Glutamatergic neuron (in vitro differentiated cells): Measurements from ENCODE around the gene SLC5A12. TPM values are rescaled to one million over a fixed set of nuclear protein-coding genes. Genes with fewer than 3 reads are reported as not detected.

Source experiments
- DNase-seq: peaks from one replicate; pipeline ENCODE4 v3.0.0; 2022
- H3K27ac Mint-ChIP-seq: one replicate; pipeline ENCODE4 v1.8.0; 2020; ENCODE audit warnings: mild to moderate bottlenecking, mixed read lengths, inconsistent platforms; ENCODE audit not compliant: unreplicated experiment
- H3K27me3 Mint-ChIP-seq: one replicate; pipeline ENCODE4 v1.8.0; 2020; ENCODE audit warnings: mild to moderate bottlenecking, moderate library complexity, mixed read lengths, inconsistent platforms; ENCODE audit not compliant: unreplicated experiment
- H3K36me3 Mint-ChIP-seq: one replicate; pipeline ENCODE4 v1.8.0; 2020; ENCODE audit warnings: mild to moderate bottlenecking, mixed read lengths, inconsistent platforms; ENCODE audit not compliant: unreplicated experiment
- H3K4me1 Mint-ChIP-seq: one replicate; pipeline ENCODE4 v1.8.0; 2020; ENCODE audit warnings: mild to moderate bottlenecking, low read depth, mixed read lengths, inconsistent platforms; ENCODE audit not compliant: unreplicated experiment
- H3K4me3 Mint-ChIP-seq: one replicate; pipeline ENCODE4 v1.8.0; 2020; ENCODE audit warnings: mild to moderate bottlenecking, mixed read lengths, inconsistent platforms; ENCODE audit not compliant: unreplicated experiment
- H3K9me3 Mint-ChIP-seq: one replicate; pipeline ENCODE4 v1.8.0; 2020; ENCODE audit warnings: mild to moderate bottlenecking, moderate library complexity, mixed read lengths, inconsistent platforms; ENCODE audit not compliant: unreplicated experiment
- total RNA-seq: library from RNA; stranded (reverse); fragmentation: NEBNext Ultra II Directional; extraction: Animal tissue kit (Norgen Biotek cat#: 25700); gene quantifications from one replicate; pipeline ENCODE4 v1.2.1, GENCODE V29; 2021; ENCODE audit not compliant: unreplicated experiment
- TF ChIP-seq, protein P1 (sequence below): fragments of 200-600 bp; sonication (generic); IDR thresholded peaks from one replicate; pipeline ENCODE4 v1.5.0; 2021; ENCODE audit not compliant: partially characterized antibody, unreplicated experiment

Gene SLC5A12
- total RNA-seq, 1 donor from 2014 or later, result 0.66 TPM

DNA sequence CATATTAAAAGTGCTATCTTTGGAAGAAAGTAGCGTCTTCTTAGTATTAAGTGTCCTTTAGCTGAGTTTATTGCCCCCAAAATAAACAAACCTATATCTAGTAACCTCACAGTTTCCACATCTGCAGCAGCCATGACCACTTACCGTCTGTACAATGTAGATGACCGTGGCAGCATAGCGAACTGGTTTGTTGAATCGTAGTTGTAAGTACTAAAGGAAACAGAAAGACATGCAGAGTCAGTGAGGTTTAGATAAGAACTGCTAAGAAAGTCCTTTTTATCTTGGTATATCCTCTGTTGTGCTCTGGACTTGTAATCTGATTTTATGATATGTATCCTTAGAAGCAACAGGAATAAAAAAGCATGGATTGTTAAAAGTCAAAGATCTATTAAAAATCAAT is 9.4 kb downstream of the SLC5A12 start:
- TF ChIP-seq, protein P1, sequence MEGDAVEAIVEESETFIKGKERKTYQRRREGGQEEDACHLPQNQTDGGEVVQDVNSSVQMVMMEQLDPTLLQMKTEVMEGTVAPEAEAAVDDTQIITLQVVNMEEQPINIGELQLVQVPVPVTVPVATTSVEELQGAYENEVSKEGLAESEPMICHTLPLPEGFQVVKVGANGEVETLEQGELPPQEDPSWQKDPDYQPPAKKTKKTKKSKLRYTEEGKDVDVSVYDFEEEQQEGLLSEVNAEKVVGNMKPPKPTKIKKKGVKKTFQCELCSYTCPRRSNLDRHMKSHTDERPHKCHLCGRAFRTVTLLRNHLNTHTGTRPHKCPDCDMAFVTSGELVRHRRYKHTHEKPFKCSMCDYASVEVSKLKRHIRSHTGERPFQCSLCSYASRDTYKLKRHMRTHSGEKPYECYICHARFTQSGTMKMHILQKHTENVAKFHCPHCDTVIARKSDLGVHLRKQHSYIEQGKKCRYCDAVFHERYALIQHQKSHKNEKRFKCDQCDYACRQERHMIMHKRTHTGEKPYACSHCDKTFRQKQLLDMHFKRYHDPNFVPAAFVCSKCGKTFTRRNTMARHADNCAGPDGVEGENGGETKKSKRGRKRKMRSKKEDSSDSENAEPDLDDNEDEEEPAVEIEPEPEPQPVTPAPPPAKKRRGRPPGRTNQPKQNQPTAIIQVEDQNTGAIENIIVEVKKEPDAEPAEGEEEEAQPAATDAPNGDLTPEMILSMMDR, result no peak
- Mint-ChIP-seq H3K9me3 (no peaks in the 10 kb centered on the region), H3K4me3 (no peak overlapping the region), H3K36me3 (no peaks in the 10 kb centered on the region), H3K27ac (no peak overlapping the region), H3K4me1 (no peaks in the 10 kb centered on the region), H3K27me3 (no peaks in the 10 kb centered on the region)
- no peak for DNase-seq

DNA sequence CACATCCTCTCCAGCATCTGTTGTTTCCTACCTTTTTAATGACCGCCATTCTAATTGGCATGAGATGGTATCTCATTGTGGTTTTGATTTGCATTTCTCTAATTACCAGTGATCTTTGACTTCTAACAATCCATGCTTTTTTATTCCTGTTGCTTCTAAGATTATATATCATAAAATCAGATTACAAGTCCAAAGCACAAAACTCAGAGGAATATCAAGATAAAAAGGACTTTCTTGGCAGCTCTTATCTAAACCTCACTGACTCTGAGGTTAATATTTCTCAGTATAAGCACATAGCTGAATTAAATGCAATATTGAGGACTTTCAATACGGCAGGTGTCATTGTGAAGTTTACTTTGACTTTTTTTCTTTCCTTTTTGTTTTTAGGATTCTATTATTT is 11.4 kb downstream of the SLC5A12 start:
- H3K9me3 Mint-ChIP-seq, result no peaks in the 10 kb centered on the region
- H3K4me1 Mint-ChIP-seq, result peaks cover 3% of the 10 kb centered on the region
- no peaks in the 10 kb centered on the region for H3K36me3 Mint-ChIP-seq
- H3K4me3 Mint-ChIP-seq, result no peak overlapping the region
- no peak overlapping the region for H3K27ac Mint-ChIP-seq
- no peaks in the 10 kb centered on the region for H3K27me3 Mint-ChIP-seq
- TF ChIP-seq, protein P1, result no peak
- DNase-seq, result no peak

DNA sequence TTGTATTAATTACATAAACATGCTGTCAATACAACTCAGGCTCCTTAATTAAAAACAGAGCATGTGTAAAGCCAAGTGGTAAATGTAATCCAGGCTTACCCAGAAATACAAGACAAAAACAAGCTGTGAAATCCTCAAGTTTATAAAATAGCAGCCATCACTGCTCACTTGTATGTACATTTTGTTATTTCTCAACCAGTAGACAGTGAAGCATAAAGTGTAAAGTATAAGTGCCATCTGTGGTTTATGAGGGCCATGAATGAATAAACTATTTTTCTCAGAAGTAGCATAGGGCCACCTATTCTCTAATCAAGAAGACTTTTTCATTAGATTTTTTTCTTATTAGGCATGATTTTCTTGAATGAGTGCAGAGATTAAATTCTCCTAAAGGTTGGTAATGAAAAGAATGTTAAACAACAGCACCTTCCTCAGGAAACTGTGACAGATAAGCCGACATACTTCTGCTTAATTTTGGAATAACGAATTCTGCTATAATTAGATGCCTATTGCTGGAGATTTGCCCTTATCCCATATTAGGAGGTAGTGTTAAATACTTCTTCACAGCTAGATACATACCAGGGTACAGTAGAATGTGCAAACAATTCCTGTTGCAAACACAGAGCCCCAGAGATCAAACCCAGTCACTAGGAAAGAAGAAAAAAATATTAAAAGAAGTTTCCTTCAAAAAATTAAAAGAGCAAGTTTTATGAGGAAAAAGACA is 13.0 kb downstream of the SLC5A12 start:
- TF ChIP-seq, protein P1, result no peak
- Mint-ChIP-seq H3K9me3 (no peaks in the 10 kb centered on the region), H3K4me1 (peaks cover 3% of the 10 kb centered on the region), H3K27ac (no peak overlapping the region), H3K27me3 (no peaks in the 10 kb centered on the region), H3K4me3 (no peak overlapping the region), H3K36me3 (no peaks in the 10 kb centered on the region)
- no peak for DNase-seq

DNA sequence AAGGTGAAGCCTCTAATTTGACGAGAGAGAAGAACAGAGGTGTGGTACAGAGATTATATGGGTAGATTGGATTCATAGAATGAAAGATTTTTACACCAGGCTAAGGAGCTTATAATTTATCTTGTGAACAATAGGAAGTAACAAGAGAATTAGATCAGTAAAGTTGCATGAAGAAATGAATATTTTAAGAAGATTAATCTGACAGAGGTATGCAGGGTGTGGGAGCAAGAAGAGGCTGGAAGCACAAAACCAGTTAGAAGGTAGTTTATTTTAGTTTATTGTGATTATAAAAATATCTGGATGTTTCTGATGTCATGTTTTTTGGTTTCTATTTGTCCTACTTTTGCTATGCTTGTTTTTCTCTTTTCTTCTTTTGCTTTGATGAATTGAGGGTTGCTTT is 15.7 kb downstream of the SLC5A12 start:
- Mint-ChIP-seq H3K4me3 (no peak overlapping the region), H3K36me3 (no peaks in the 10 kb centered on the region), H3K9me3 (peaks cover under 1% of the 10 kb centered on the region), H3K27me3 (peaks cover under 1% of the 10 kb centered on the region), H3K27ac (no peak overlapping the region), H3K4me1 (peaks cover 4% of the 10 kb centered on the region)
- no peak for DNase-seq
- TF ChIP-seq, protein P1, result no peak

DNA sequence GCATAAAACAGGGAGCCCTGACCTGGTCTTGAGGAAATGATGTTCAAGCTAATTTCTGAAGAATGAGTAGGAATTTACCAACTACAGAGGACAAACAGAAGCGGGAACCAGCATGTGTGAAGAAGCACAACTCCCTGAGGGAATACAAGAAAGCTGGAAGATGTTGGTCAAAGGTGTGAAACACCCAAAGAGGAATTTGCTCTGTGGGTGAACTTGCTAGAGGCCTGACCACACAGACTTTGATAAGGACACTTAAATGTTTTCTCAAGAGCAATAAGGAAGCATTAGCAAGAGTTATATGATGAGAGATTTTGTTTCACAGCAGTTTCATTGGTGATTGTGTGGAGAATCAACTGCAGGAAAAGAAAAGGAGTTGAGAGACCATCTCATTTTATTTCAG is 17.6 kb downstream of the SLC5A12 start:
- peaks cover 6% of the 10 kb centered on the region for H3K9me3 Mint-ChIP-seq
- no peaks in the 10 kb centered on the region for H3K36me3 Mint-ChIP-seq
- DNase-seq, result no peak
- H3K27ac Mint-ChIP-seq, result no peak overlapping the region
- H3K4me3 Mint-ChIP-seq, result no peak overlapping the region
- peaks cover 13% of the 10 kb centered on the region for H3K4me1 Mint-ChIP-seq
- TF ChIP-seq, protein P1, result no peak
- peaks cover 6% of the 10 kb centered on the region for H3K27me3 Mint-ChIP-seq
